HG03571 (cell line): ENCODE results near the gene F13A1.
A peak's percentile ranks its signal among the peaks of the same experiment; 100 is the strongest.

Experiments
- ATAC-seq: cut with Tn5 transposase; IDR thresholded peaks from one replicate; pipeline ENCODE4 v1.9.1; 2021; ENCODE audit not compliant: unreplicated experiment

Gene F13A1

DNA sequence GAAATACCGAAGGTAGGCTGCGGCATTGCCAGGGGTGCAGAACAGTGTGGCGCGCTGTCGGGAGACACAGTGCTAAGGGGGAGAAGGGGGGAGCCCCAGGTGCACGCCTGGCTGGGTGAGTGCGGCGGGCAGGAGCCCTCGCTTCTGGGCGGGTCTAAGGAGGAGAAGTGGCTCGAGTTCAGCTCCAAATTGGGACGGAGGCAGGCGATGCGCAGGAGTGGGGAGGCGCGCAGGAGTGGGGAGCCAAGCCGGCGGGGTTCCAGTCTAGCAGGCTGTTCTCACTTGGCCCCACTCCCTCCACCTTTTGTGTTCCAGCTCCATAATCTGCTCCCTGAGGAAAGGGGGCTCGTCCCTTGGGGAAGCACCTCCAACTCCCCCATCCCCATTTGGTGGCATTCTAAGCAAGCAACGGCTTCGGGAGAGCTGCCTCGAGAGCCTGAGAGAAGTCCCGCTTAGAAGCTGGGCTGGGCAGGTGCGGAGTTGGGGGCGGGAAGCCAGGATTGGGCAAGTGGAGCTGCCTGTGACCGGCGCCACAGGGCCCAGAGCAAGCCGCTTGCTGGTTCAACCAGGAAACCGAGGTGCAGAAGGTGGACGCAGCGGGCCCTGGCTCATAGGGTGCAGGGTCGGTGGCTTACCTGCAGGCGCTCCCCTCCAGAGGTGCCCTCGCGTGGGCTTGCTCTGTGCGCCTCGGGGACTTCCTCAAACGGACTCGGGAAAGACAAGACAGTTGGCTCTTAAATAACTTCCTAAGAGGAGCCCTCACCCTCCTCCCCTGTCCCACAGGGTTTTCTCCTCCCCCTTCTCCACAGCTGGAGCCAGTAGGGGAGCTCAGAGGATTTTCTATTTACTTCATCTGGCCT is at the start of gene F13A1:
TSS of gene F13A1 (minus strand) at position 711 of the 860 bp plus-strand sequence. CDS start 1,998 bp downstream, outside the sequence.
- ATAC-seq = no peak

DNA sequence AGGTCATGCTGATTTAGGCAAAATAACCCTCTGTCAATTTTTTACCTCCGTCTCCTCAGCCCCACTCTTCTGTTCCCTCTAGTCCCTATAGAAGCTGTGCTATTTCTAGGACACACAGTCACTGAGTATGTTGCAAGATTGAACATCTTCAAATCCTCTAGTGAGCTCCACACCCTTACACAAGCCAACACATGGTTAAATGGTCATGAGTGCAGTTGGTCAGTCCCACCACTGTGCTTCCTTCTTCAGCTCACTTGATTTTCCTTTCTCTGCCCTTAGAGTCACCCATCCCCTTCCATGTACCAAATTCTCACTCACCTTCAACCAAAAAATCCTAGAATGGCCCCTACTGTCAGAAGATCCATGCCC is 48.2 kb upstream of the F13A1 start:
- no peak for ATAC-seq

GRCh38 chr6:6368040-6368683 is 47.7 kb upstream of the F13A1 start:
- no peak for ATAC-seq

- no peak for ATAC-seq
These were observed 46.3 kb upstream of the F13A1 start for GRCh38 chr6:6366803-6367202.

DNA sequence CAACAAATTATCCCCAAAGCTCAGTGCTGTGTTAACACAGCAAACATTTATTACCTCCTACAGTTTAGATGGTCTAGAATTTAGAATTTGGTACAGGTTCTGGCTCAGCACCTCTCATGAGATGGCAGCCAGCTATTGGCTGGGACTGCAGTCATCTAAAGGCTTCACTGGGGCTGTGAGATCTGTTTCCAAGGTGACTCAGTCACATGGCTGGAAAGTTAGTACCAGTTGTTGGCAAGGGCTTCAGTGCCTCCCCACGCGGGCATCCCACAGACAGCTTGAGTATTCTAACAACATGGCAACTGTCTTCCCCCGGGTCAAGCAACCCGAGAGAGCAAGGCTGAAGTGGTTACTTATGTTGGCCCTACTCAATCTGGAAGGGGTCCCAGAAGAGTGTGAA is 44.8 kb upstream of the F13A1 start:
- no peak for ATAC-seq

DNA sequence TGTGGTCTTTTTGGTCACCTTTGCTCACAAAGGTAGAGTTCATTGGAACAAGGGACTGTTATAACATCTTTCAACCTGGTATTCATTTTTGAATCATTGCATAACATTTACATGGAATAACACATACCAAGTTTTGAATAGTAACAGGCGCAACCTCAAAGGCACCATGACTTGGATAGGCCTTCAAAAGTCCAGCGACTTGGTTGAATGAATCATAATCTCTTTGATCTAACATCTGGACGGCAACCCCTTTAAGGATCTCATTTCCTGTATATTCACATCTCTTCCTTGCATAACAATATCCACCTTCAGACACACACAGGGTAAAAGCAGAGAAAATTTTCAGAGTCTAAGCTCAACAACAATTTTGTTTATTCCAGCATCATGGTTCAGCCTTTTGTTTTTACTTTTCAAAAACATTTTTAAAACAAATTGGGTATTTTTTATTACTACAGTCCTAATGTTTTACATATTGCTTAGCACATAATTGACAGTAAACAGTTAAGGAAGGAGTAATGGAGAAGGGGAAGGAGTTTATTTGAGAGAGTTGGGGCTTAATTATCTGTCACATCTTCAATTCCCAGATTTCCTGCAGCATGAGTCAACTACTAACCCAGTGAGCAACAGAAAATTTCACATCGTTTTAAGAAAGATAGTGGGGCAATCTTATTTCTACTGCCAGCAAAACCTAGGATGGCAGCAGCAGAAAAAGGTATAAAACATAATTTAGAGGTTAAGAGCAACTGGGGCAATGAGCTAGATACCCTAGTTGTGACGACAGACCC is 41.8 kb upstream of the F13A1 start:
- no peak for ATAC-seq

GRCh38 chr6:6357530-6357929 is 37.1 kb upstream of the F13A1 start:
- ATAC-seq = no peak

DNA sequence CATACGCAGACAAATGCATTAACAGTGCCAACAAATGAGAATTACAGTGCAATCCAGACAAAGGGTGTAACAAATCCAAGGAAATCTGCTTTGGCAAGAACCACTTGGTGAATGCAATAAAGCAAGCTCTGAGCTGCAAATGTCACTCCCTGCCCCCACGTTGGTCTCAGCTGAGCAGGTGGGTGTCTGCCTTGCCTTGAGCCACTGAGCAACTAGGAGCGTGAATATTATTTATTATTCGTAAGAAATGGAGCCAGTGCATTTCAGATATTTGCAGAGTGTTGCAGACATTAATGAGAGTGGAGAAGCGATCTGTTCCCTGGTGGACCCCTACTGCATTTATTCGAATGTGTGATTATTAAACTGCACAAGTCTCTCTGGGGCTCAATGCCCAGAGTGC is 36.6 kb upstream of the F13A1 start:
- no peak for ATAC-seq

GRCh38 chr6:6352772-6353171 is 32.3 kb upstream of the F13A1 start:
- no peak for ATAC-seq

DNA sequence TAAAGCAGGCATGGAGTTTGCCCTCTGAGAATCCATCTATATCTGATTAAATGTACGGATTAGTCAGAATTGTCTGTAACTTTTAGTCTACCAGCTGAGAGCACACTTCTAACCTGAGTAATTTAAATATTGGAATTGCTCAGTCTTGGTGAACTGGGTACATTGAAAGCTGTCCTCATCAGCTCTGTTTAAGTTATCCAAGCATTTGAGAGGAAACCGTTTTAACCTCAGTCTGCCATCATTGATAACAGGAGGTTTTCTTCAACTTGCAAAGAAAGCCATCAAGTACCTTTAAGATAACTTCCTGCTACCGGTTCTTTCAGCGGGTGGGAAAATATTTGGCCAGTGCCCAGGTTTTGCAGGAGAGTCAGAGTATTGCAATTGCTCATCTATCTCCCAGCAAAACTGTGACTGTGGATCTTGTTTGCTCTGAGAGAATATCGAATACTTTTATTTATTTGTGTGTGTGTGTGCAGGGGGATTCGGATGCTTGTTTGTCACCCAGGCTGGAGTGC is 31.1 kb upstream of the F13A1 start:
- no peak for ATAC-seq

DNA sequence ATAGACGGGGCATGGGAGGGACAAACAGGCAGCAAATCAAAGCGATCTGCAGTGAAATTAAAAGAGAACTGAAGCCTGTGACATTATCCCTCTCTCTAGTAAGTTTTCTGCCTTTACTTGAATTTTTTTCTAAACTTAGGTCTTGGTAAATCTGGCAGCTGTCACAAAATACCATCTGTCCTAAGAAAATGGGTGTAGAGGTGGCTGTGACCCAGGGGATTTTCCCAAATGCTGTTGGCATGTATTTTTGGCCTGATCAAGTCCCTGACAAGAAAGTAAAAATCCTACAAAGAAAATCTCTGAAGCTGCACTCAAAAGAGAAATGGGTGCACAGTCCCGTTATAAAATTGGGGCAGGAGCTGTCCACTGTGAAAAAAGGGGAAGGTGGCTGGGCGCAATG is 30.2 kb upstream of the F13A1 start:
- ATAC-seq = no peak

DNA sequence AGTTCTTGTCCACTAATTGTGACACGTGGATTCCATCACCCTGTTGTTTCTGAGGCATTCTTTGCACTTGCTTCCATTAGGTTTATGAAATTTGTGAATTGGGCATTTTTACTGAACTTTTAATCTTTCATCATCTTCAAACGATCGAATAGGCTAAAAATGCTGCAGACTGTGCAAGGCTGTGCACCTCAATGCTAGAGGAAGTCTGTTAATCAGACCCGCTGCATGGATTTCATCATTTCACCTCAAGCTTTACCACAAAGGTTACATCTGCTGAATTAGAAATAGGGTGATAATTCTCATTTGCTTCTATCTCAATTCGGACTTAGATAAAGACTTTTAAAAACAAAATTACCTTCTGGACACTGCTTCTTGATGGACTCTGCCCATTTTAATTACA is 27.8 kb upstream of the F13A1 start:
- no peak for ATAC-seq

DNA sequence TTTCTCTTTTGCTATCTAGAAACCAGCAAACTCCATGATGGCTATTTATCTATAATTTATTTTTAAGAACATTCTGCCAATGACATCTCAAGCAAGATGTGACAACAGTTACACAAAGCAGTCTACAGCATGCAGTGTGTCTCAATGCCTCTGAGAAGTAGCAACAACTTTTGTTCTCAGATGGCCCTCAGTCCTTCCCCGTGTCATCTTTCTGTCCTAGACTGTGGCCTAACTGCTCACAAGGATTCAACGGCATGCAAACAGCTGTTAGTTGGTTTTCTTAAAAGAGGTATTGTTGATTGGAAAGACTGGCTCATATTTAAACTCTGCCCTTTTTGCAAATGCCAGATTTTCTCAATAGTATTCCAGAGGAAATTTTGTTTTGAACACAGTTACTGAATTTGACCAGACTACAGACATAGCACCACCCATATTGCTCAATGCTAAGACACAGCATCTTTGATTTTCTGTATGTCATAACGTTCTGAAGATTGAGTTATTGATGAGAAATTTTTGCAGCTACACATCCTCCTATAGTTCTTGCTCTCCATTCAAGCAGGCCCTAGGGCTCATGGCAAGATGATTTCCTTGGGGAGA is 26.1 kb upstream of the F13A1 start:
- ATAC-seq = no peak

- ATAC-seq = no peak
These were observed 13.0 kb upstream of the F13A1 start for GRCh38 chr6:6333501-6333900.

GRCh38 chr6:6332811-6333244 is 12.4 kb upstream of the F13A1 start:
- ATAC-seq = peak; percentile 24

DNA sequence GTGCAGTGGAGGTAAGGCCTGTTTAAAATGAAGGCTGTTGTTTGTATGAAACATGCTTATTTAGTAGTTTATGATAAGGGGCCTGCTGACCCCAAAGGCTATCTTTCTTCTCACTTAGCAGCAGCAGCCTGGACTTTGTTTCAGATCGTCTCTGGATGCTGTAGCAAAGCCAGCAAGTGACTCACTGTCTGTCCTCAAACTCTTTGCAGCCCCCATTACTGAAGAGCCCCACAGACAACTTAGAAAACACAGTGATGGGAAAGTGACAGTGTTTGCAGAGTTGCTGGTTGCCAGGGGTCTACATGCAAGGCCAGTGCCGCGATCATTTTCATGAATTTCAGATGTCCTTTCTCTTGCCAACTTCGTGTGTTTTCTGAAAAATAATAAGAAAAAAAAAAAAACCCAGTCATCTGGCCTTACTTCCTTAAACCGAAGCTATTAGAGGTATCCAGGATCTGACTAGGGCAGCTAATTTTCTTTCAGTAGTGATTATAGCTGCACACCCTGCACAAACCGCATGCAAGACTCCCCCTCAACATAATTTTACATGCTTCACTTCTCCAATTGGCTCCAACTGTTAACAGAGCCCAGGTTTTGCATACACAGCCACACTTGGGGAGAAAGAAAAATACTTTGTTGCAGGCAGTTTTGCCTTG is 11.6 kb upstream of the F13A1 start:
- ATAC-seq = peak; percentile 41

- ATAC-seq = peak; percentile 71
These were observed 10.9 kb upstream of the F13A1 start for GRCh38 chr6:6331393-6331792.

DNA sequence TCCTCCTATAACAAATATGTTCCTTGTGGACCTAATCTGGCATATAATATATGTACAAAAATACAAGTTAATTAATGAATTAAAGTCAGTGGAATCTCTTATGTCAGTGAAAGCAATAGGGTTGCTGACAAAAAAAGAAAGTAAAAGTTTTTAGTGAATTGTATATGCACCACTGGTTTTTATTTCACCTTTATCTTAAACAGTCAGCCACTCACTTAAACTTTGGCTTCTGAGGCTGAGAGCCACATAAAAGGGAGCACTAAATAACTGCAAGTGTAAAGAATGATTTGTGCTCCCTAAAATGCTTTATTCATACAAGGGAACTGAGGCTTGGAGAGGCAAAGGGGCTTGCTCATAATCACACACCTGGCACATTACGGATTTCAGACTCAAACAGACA is 9.9 kb upstream of the F13A1 start:
- no peak for ATAC-seq

- no peak for ATAC-seq
These were observed 8.0 kb upstream of the F13A1 start for GRCh38 chr6:6328451-6328850.

DNA sequence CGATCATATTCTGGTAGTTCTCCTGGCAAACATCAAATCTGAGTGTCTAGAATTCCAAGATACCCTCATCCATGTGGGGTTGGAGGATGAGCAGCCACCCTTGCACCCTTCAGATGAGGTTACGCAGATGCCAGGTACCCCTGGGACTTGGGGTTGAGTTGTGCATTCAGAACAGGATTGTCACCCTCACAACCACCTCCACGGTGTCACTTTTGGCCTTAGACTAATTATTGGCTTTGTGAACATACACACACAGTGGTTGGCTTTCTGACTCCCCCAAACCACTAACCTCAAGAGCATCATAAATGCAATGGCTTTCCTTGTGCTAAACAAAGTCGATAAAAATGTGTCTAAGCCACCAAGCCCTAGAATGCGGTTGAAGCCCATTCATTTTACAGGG is 2.9 kb upstream of the F13A1 start:
- ATAC-seq = no peak

DNA sequence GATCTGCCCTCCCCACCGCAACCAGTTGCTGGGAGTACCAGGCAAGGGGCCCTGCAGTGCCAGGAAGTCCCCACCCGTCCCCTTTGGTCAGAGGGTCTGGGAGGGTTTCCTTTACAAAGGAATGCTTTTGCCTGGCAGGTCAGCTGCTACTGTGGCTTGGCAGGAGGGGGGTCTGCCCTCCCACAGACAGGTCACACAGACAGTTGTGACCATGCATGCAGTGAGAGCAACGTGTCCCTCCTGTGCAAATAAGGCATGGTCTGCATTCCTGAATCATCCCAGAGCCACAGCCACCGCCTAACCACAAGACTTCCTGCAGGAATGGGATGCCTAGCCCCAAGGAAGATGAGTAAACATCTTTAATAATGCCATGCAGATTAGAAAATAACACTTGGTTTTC is 439 bp upstream of the F13A1 start:
- ATAC-seq = no peak
